ENCODE measurements around the gene AIG1.
A peak's percentile ranks its signal among the peaks of the same experiment; 100 is the strongest.
"Not testable (repeated sequence)": the region's sequence is repeated elsewhere in the genome, so short reads cannot be mapped to it uniquely, and the experiment has no call there.

Gene AIG1

GRCh38 chr6:143243786-143244185, 183.1 kb downstream of the AIG1 start:
- DNase-seq, result no peak

GRCh38 chr6:143245656-143246055, 185.0 kb downstream of the AIG1 start:
- DNase-seq, result no peak

- not testable (repeated sequence) for DNase-seq
Measured at GRCh38 chr6:143246166-143246775, 185.6 kb downstream of the AIG1 start.

- DNase-seq, result no peak
Measured at GRCh38 chr6:143247586-143247985, 186.9 kb downstream of the AIG1 start.

- DNase-seq, result no peak
Measured at GRCh38 chr6:143248359-143248758, 187.7 kb downstream of the AIG1 start.

- DNase-seq, result no peak
Measured at GRCh38 chr6:143251288-143251687, 190.6 kb downstream of the AIG1 start.

GRCh38 chr6:143252961-143253360, 192.3 kb downstream of the AIG1 start:
- DNase-seq, result no peak

- DNase-seq, result no peak
Measured at GRCh38 chr6:143253586-143253985, 192.9 kb downstream of the AIG1 start.

GRCh38 chr6:143258945-143259344, 198.3 kb downstream of the AIG1 start:
- no peak for DNase-seq

- DNase-seq, result no peak
Measured at GRCh38 chr6:143260857-143261256, 200.2 kb downstream of the AIG1 start.

- DNase-seq, result no peak
Measured at GRCh38 chr6:143261899-143262436, 201.3 kb downstream of the AIG1 start.

- no peak for DNase-seq
Measured at GRCh38 chr6:143262859-143263258, 202.2 kb downstream of the AIG1 start.

GRCh38 chr6:143264379-143264778, 203.7 kb downstream of the AIG1 start:
- peak; percentile 72 for DNase-seq

GRCh38 chr6:143264986-143265764, 204.5 kb downstream of the AIG1 start:
- DNase-seq, result no peak

- DNase-seq, result no peak
Measured at GRCh38 chr6:143267760-143268159, 207.1 kb downstream of the AIG1 start.

GRCh38 chr6:143268439-143268838, 207.8 kb downstream of the AIG1 start:
- DNase-seq, result no peak

- DNase-seq, result no peak
Measured at GRCh38 chr6:143270026-143270425, 209.3 kb downstream of the AIG1 start.

GRCh38 chr6:143271024-143271423, 210.3 kb downstream of the AIG1 start:
- peak; percentile 98 for DNase-seq

- DNase-seq, result no peak
Measured at GRCh38 chr6:143276436-143276835, 215.7 kb downstream of the AIG1 start.

- DNase-seq, result peak; percentile 7
Measured at GRCh38 chr6:143279385-143279784, 218.7 kb downstream of the AIG1 start.

GRCh38 chr6:143283887-143284645, 223.4 kb downstream of the AIG1 start:
- peak; percentile 27 for DNase-seq

GRCh38 chr6:143286251-143286795, 225.6 kb downstream of the AIG1 start:
- DNase-seq, result peak; percentile 87

- DNase-seq, result no peak
Measured at GRCh38 chr6:143288923-143289322, 228.2 kb downstream of the AIG1 start.
